ENCODE results near the gene CELF2.

DNA sequence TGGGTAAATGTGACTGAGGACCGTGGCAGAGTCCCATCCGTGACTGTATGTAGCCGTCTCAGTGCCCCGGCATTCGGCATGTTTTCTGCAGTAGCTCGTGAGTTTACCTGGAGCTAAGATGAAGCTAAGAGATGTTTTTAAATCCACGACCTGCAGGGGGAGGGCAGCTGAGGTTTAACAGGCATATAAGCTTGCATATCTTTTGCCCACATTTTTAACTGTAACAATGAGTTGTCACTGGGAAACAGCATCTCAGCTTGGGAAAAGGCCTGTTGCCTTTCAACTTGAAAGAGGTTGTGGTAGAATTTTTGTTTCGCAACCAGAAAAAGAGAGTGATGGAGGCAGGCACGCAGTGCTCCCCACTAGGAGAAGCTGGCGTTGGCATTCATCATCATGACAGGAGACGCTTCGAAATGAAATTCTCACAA is 77.7 kb downstream of the CELF2 start:
- TF ChIP-seq, protein P1, sequence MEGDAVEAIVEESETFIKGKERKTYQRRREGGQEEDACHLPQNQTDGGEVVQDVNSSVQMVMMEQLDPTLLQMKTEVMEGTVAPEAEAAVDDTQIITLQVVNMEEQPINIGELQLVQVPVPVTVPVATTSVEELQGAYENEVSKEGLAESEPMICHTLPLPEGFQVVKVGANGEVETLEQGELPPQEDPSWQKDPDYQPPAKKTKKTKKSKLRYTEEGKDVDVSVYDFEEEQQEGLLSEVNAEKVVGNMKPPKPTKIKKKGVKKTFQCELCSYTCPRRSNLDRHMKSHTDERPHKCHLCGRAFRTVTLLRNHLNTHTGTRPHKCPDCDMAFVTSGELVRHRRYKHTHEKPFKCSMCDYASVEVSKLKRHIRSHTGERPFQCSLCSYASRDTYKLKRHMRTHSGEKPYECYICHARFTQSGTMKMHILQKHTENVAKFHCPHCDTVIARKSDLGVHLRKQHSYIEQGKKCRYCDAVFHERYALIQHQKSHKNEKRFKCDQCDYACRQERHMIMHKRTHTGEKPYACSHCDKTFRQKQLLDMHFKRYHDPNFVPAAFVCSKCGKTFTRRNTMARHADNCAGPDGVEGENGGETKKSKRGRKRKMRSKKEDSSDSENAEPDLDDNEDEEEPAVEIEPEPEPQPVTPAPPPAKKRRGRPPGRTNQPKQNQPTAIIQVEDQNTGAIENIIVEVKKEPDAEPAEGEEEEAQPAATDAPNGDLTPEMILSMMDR (IDR thresholded peaks at IDR 0.05): no peak
- no peak for TF ChIP-seq EP300 (IDR thresholded peaks at IDR 0.05)
